Gastrocnemius medialis (tissue), 4 donors: ENCODE results near the gene TNFRSF21.

Experiments
- CTCF ChIP-seq, 5 experiments: fragments of 450-650 bp in 3 of 5; fragments of 200-600 bp in 2 of 5; sonication (generic) in 2 of 5; IDR thresholded peaks in 4 of 5; conservative IDR thresholded peaks in 1 of 5; 1 replicate in 4 of 5; 2 replicates in 1 of 5; pipeline ENCODE4 v1.5.1; 2016 to 2019; ENCODE audit warnings: antibody characterized with exemption in 5 of 5, mild to moderate bottlenecking in 3 of 5, moderate library complexity in 3 of 5
- POLR2A ChIP-seq, 2 donors: fragments of 450-650 bp; IDR thresholded peaks; one replicate each; pipeline ENCODE4 v1.6.1; 2017; ENCODE audit warnings: antibody characterized with exemption in 2 of 2, mild to moderate bottlenecking in 2 of 2, moderate library complexity in 2 of 2

GRCh38 chr6:47260021-47260420 lies 49.7 kb downstream of the TNFRSF21 start:
- TF ChIP-seq CTCF (IDR thresholded peaks at IDR 0.05 in 4 of 5, conservative IDR thresholded peaks at IDR 0.05 in 1 of 5) (no peak), POLR2A (IDR thresholded peaks at IDR 0.05) (no peak)
